SK-N-SH (cell line): Measurements from ENCODE around the gene CYB561D1. TPM values are rescaled to one million over a fixed set of nuclear protein-coding genes. Genes with fewer than 3 reads are reported as not detected.

Experiments used
- CTCF ChIA-PET: fragments of 300-600, 350-600 bp; formaldehyde crosslinking; extraction: SDS; loops from one replicate; lab custom pipeline; 2021; lab: Yijun Ruan, JAX
- POLR2A ChIA-PET: fragments of 350-600 bp; sonication (Branson Sonifier 250); formaldehyde crosslinking; extraction: SDS; loops from one replicate; lab custom pipeline; 2020; ENCODE audit warnings: antibody characterized with exemption, inconsistent platforms; lab: Yijun Ruan, JAX
- DNase-seq: peaks from one replicate; pipeline ENCODE4 v3.0.0; 2012
- H2AFZ ChIP-seq: fragments of 200-600 bp; sonication (generic); 2 replicates; pipeline ENCODE4 v1.8.1; 2016; ENCODE audit warnings: antibody characterized with exemption, mild to moderate bottlenecking, low read depth
- H3F3A ChIP-seq: fragments of 200-600 bp; sonication (generic); replicated peaks from 2 replicates; pipeline ENCODE3; 2016; ENCODE audit warnings: antibody characterized with exemption, mild to moderate bottlenecking; ENCODE audit not compliant: insufficient read depth
- H3K27ac ChIP-seq, 2 experiments: fragments of 200-500 bp in 1 of 2; fragments of 200-600 bp in 1 of 2; sonication (Bioruptor generic) in 1 of 2; sonication (generic), shearing (Covaris generic) in 1 of 2; 2 replicates each; pipeline versions ENCODE4 v1.5.1 to v1.6.1; 2014 to 2016; ENCODE audit warnings: low read depth in 2 of 2, inconsistent platforms in 1 of 2, low read length in 1 of 2, mild to moderate bottlenecking in 1 of 2, mixed read lengths in 1 of 2
- H3K27me3 ChIP-seq: fragments of 200-600 bp; sonication (generic), shearing (Covaris generic); 2 replicates; pipeline ENCODE4 v1.6.1; 2016; ENCODE audit warnings: mixed run types; ENCODE audit not compliant: insufficient read depth
- H3K36me3 ChIP-seq, 2 experiments: fragments of 200-500 bp in 1 of 2; fragments of 200-600 bp in 1 of 2; sonication (Bioruptor generic) in 1 of 2; sonication (generic) in 1 of 2; replicated peaks in 1 of 2; 2 replicates each; pipeline versions ENCODE3 to v1.5.1; 2014 to 2016; ENCODE audit warnings: low read length in 1 of 2, mild to moderate bottlenecking in 1 of 2; ENCODE audit not compliant: insufficient read depth in 2 of 2, control insufficient read depth in 1 of 2
- H3K4me1 ChIP-seq, 2 experiments: fragments of 200-500 bp in 1 of 2; fragments of 200-600 bp in 1 of 2; sonication (Bioruptor generic) in 1 of 2; sonication (generic), shearing (Covaris generic) in 1 of 2; 2 replicates each; pipeline versions ENCODE4 v1.5.1 to v1.6.1; 2014 to 2016; ENCODE audit warnings: low read depth in 1 of 2, low read length in 1 of 2, mixed run types in 1 of 2; ENCODE audit not compliant: insufficient read depth in 2 of 2, control insufficient read depth in 1 of 2
- H3K4me2 ChIP-seq: fragments of 200-600 bp; sonication (generic), shearing (Covaris generic); 2 replicates; pipeline ENCODE4 v1.6.1; 2017; ENCODE audit warnings: mixed run types
- H3K4me3 ChIP-seq, 2 experiments: fragments of 200-500 bp in 1 of 2; fragments of 200-600 bp in 1 of 2; sonication (Bioruptor generic) in 1 of 2; sonication (generic), shearing (Covaris generic) in 1 of 2; 2 replicates each; pipeline versions ENCODE4 v1.5.1 to v1.8.1; 2014 to 2016; ENCODE audit warnings: low read depth in 2 of 2, inconsistent platforms in 1 of 2, low read length in 1 of 2, mild to moderate bottlenecking in 1 of 2, mixed read lengths in 1 of 2, moderate library complexity in 1 of 2
- H3K79me2 ChIP-seq: fragments of 200-600 bp; sonication (generic); 2 replicates; pipeline ENCODE4 v1.8.1; 2017; ENCODE audit warnings: mild to moderate bottlenecking; ENCODE audit not compliant: insufficient read depth
- H3K9ac ChIP-seq: fragments of 200-600 bp; sonication (generic); 2 replicates; pipeline ENCODE4 v1.6.1; 2017; ENCODE audit warnings: mixed run types
- H3K9me2 ChIP-seq: fragments of 200-600 bp; sonication (generic); 2 replicates; pipeline ENCODE4 v1.6.1; 2017; ENCODE audit warnings: mixed run types
- H3K9me3 ChIP-seq: fragments of 200-600 bp; sonication (generic); 2 replicates; pipeline ENCODE4 v1.6.1; 2017; ENCODE audit warnings: mixed run types, mild to moderate bottlenecking, moderate library complexity
- H4K20me1 ChIP-seq: fragments of 200-600 bp; sonication (generic); 2 replicates; pipeline ENCODE4 v1.6.1; 2017; ENCODE audit warnings: mild to moderate bottlenecking, mixed run types; ENCODE audit not compliant: insufficient read depth
- CHD2 ChIP-seq: fragments of 150-350 bp; IDR thresholded peaks from 2 replicates; pipeline ENCODE4 v1.6.1; 2018; ENCODE audit warnings: low read length; ENCODE audit not compliant: partially characterized antibody
- EZH2phosphoT487 ChIP-seq: fragments of 200-600 bp; sonication (generic); IDR thresholded peaks from 2 replicates; pipeline ENCODE4 v1.6.1; 2017; ENCODE audit warnings: low read depth, mixed run types, mild to moderate bottlenecking, antibody characterized with exemption, moderate library complexity, borderline replicate concordance
- GATA2 ChIP-seq: sonication (generic); formaldehyde crosslinking; IDR thresholded peaks from 2 replicates; pipeline ENCODE4 v1.5.0; 2020; ENCODE audit warnings: mild to moderate bottlenecking, missing genetic modification reagents
- IRF3 ChIP-seq: fragments of 150-350 bp; IDR thresholded peaks from 2 replicates; pipeline ENCODE4 v1.6.1; 2016; ENCODE audit warnings: mild to moderate bottlenecking, low read depth, low read length
- JUND ChIP-seq: IDR thresholded peaks from 2 replicates; pipeline ENCODE4 v1.4.0; 2012
- MEF2A ChIP-seq: IDR thresholded peaks from 2 replicates; pipeline ENCODE4 v1.4.0; 2012; ENCODE audit warnings: low read depth, borderline replicate concordance
- RFX5 ChIP-seq: IDR thresholded peaks from 2 replicates; pipeline ENCODE4 v1.6.1; 2012; ENCODE audit warnings: mild to moderate bottlenecking, improper control_type of control experiment, low read length
- SMC3 ChIP-seq: IDR thresholded peaks from 2 replicates; pipeline ENCODE4 v1.6.1; 2012; ENCODE audit warnings: low read depth, low read length, improper control_type of control experiment
- YY1 ChIP-seq: IDR thresholded peaks from 2 replicates; pipeline ENCODE4 v1.4.0; 2012; ENCODE audit warnings: low read depth, mild to moderate bottlenecking
- WGBS: methylation state at CpG from one replicate; pipeline ENCODE4 v1.1.6; 2017; ENCODE audit warnings: low lambda C conversion rate; 5-methylcytosine and 5-hydroxymethylcytosine counted together
- polyA plus RNA-seq, 3 experiments: library from polyadenylated mRNA; depleted of rRNA; stranded (reverse); fragments of >200 nt; gene quantifications; 2 replicates each; pipeline ENCODE4 v1.2.3, GENCODE V29; 2012
- TF ChIP-seq, protein P1 (sequence below): fragments of 150-350 bp; IDR thresholded peaks from 2 replicates; pipeline ENCODE4 v1.6.1; 2017; ENCODE audit warnings: antibody characterized with exemption, low read length, low read depth, borderline replicate concordance
- TF ChIP-seq, protein P2 (sequence below): IDR thresholded peaks from 2 replicates; pipeline ENCODE4 v1.6.1; 2012; ENCODE audit warnings: mild to moderate bottlenecking, low read depth, low read length, moderate library complexity
- TF ChIP-seq, protein P3 (sequence below): IDR thresholded peaks from 2 replicates; pipeline ENCODE4; 2012

The CYB561D1 gene
- polyA plus RNA-seq, 1 of the 3 experiments (the other 2 are of a cell fraction), result 5.4 TPM

- 71% methylated on average over 1 of the region's 1 CpG for WGBS
- CTCF ChIA-PET, result interaction anchor here (0.6 to 26.3 kb wide), 5 partner anchors 9 to 450 kb away, joined by 3 to 1710 read pairs (median 107); partner anchors contain the start of genes AHCYL1, AMIGO1, ATXN7L2 and CYB561D1
- POLR2A ChIA-PET, result interaction anchor here (0.9 kb wide), 1 partner anchor 38 kb away, joined by 3 read pairs; no protein-coding TSS in a partner anchor
Measured at GRCh38 chr1:109534307-109534858, 40.5 kb downstream of the CYB561D1 start.

More at GRCh38 chr1:109534307-109534858, 40.5 kb downstream of the CYB561D1 start:
- H3K4me1 ChIP-seq, result peaks cover 0 to 48% of the 10 kb centered on the region in 2 experiments; a peak in 1 of 4 replicates
- no peaks in the 10 kb centered on the region for H3K9me3 ChIP-seq
- H3K27me3 ChIP-seq, result no peaks in the 10 kb centered on the region
- DNase-seq, result no peak
- no peak overlapping the region for H2AFZ ChIP-seq
- H3K4me3 ChIP-seq, result no peak overlapping the region
- no peaks in the 10 kb centered on the region for H3K79me2 ChIP-seq
- H3K4me2 ChIP-seq, result no peak overlapping the region
- no peaks in the 10 kb centered on the region for H3F3A ChIP-seq
- H3K36me3 ChIP-seq, result no peaks in the 10 kb centered on the region
- H3K9ac ChIP-seq, result no peak overlapping the region
- no peaks in the 10 kb centered on the region for H4K20me1 ChIP-seq
- H3K27ac ChIP-seq, result no peak overlapping the region
- no peaks in the 10 kb centered on the region for H3K9me2 ChIP-seq
- TF ChIP-seq CHD2 (no peak), YY1 (no peak), IRF3 (no peak), MEF2A (no peak), EZH2phosphoT487 (no peak), RFX5 (no peak), JUND (no peak), SMC3 (no peak), GATA2 (CRISPR knock-in tag) (no peak)
- TF ChIP-seq, protein P1, sequence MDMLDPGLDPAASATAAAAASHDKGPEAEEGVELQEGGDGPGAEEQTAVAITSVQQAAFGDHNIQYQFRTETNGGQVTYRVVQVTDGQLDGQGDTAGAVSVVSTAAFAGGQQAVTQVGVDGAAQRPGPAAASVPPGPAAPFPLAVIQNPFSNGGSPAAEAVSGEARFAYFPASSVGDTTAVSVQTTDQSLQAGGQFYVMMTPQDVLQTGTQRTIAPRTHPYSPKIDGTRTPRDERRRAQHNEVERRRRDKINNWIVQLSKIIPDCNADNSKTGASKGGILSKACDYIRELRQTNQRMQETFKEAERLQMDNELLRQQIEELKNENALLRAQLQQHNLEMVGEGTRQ, result no peak
- TF ChIP-seq, protein P2, sequence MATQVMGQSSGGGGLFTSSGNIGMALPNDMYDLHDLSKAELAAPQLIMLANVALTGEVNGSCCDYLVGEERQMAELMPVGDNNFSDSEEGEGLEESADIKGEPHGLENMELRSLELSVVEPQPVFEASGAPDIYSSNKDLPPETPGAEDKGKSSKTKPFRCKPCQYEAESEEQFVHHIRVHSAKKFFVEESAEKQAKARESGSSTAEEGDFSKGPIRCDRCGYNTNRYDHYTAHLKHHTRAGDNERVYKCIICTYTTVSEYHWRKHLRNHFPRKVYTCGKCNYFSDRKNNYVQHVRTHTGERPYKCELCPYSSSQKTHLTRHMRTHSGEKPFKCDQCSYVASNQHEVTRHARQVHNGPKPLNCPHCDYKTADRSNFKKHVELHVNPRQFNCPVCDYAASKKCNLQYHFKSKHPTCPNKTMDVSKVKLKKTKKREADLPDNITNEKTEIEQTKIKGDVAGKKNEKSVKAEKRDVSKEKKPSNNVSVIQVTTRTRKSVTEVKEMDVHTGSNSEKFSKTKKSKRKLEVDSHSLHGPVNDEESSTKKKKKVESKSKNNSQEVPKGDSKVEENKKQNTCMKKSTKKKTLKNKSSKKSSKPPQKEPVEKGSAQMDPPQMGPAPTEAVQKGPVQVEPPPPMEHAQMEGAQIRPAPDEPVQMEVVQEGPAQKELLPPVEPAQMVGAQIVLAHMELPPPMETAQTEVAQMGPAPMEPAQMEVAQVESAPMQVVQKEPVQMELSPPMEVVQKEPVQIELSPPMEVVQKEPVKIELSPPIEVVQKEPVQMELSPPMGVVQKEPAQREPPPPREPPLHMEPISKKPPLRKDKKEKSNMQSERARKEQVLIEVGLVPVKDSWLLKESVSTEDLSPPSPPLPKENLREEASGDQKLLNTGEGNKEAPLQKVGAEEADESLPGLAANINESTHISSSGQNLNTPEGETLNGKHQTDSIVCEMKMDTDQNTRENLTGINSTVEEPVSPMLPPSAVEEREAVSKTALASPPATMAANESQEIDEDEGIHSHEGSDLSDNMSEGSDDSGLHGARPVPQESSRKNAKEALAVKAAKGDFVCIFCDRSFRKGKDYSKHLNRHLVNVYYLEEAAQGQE, result no peak
- TF ChIP-seq, protein P3, sequence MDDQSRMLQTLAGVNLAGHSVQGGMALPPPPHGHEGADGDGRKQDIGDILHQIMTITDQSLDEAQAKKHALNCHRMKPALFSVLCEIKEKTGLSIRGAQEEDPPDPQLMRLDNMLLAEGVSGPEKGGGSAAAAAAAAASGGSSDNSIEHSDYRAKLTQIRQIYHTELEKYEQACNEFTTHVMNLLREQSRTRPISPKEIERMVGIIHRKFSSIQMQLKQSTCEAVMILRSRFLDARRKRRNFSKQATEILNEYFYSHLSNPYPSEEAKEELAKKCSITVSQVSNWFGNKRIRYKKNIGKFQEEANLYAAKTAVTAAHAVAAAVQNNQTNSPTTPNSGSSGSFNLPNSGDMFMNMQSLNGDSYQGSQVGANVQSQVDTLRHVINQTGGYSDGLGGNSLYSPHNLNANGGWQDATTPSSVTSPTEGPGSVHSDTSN, result no peak
